ENCODE measurements around the gene ARRDC4.

DNA sequence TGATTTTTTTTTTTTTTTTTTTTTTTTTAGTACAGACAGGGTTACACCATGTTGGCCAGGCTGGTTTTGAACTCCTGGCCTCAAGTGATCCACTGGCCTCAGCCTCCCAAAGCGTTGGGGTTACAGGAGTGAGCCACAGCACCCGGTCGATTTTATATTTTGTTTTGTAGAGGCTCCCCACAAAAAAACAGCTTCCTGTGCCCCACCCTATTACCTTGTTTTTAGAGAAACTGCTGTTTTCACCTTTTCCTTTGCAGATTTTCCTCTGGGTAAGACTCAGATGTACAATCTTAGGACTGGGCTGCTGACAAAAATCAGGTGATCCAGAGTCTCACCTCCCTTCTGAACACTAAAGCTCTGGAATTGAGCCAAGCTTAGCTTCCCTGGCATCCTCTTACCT, 20.6 kb downstream of the ARRDC4 start:
- TF ChIP-seq POLR2A (IDR thresholded peaks at IDR 0.05; ENCODE audit: low read depth, low read length) (no peak), POLR2AphosphoS5 (IDR thresholded peaks at IDR 0.05; ENCODE audit: low read depth, low read length) (no peak)
